IPS-NIHi7 (cell line): ENCODE data around the gene IPO9.

Experiments used
- DNase-seq: peaks from one replicate; pipeline ENCODE4 v3.0.0; 2012; ENCODE audit warnings: mixed read lengths; ENCODE audit errors: extremely low spot score

IPO9 gene

DNA sequence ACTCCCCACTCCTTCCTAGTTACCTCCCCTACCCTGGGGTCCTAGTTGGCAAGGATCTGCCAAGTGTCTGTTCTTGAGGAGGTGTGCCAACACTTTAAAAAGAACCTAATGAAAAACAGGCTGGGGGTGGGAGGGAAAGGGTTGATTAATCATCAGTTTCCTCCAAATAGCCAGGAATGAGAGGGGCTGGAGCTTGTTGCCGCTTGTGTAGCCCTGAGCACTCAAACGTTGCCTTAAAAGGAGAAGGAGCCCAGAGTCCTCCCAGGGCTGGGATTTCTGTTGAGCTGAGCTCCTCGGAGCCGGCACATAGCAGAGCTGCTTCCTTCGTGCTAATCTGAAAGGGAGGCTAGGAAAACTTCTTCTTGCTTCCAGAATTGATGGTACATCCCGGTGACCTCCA lies 75.6 kb downstream of the IPO9 start:
- peak; percentile 70 for DNase-seq

DNA sequence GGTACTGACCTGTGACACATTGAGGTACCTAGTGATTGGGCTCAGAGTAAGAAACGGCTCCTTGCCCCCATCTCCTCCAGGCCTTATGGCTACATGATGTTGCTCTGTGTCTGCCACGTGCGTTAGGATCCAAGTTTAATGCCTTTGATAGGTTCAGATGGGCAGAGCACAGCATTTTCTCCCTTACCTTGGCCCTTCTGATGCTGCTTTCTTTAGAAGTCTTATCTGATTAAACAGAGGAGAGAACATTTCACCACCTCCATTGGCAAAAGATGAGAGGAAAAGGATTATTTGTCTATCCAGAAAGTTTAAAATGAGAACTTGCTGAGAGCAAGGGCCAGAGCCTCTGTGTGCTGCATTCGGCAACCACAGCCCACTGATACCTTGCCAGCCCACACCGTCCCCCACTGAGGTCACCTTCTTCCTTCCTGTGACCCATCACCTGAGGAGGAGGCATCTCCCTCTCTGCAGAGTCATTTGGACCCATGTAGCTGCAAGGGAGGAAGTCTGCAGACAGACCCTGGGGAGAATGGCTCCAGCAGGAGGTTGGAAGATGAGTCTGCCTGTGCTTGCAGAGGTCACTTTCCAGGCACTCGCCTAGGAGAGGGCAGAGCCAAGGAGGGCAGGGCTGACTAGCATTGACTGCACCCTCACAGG lies 76.4 kb downstream of the IPO9 start:
- no peak for DNase-seq

DNA sequence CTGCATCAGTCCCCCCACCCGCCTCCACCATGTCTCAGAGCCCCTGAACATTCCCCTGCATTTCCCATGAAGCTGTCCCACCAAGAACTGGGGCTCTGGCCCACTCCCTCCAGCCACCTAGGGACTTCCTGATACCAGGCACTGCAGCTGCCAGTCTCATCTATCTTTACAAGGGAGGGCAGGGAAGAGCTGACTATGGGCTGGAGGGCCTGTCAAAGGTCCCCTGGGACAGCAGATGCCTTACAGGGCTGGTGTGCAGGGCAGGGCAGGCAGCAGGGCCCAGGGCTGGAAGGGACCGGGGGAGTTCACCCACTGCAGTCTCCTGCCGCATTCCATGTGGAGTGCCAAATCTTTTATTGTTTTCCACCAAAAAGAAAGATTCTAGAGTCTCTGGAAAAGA lies 77.4 kb downstream of the IPO9 start:
- no peak for DNase-seq

DNA sequence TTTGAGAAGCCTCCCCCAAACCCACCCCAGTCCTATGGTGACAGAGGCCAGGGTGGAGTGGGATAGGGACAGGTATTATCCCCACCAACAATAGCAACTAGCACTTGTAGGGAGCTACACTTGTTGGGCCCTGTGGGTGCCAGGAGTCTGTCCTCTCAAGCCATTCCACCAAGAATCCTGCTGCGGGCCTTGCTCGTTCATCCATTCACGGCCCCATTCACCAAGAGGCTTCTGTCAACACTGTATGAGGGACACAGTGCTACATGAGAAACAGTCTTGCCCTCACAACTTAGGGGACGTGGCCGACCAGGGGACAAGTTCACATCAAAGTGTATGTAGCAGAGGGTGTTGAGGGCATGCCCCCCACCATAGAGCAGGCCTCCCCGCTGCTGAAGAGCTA lies 78.7 kb downstream of the IPO9 start:
- DNase-seq: no peak

DNA sequence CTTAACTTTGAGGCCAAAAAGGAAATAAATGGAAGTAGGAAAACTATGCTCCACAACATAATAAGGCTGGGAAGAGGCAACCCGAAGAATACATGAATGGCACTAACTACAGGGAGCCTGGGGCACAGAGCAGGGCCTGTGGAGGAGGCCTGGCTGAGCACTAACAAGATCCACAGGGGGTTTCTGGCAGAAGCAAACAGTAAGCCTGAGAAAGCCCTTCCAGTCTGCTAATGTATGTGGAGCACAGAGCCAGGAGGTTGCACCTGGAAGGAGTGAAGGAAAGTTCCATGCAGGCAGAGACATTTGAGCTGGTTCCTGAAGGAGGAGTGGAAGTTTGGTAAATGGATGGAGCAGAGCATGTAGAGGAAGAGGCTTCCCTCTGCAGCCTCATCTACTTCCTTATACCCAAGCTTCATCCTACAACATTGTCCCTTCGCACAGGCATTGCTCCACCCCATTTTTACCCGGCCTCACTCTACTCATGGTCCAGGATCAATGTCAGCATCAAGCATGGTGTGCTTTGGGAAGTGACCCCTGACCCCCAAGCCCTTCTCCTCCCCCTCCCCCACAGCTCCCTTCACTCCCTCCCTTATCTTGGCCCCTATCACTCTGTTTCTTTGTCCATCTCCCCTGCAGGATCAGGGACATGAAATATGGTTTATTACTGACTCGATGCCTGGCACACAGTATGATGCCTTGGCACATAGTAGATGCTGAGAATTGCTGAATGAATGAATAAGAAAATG lies 83.0 kb downstream of the IPO9 start:
- DNase-seq: peak; percentile 44

DNA sequence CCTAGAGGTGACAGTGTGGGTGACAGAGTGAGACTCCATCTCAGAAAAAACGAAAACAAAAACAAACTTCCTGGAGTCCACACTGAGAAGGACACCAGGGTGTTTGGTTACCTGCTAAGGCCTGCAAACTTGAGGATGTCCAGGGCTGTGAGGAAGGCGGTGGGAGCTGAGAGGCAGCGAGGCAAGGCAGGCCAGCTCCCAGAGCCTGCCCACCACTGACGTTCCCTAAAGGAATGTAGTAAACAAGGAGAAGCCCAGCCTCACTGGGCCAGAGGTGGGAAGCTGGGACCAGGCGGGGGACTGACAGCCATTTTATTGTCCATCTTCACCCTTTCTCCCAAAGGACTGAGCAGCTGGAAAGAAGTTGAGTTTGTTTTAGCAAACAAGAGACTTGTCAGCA lies 83.9 kb downstream of the IPO9 start:
- DNase-seq: no peak

DNA sequence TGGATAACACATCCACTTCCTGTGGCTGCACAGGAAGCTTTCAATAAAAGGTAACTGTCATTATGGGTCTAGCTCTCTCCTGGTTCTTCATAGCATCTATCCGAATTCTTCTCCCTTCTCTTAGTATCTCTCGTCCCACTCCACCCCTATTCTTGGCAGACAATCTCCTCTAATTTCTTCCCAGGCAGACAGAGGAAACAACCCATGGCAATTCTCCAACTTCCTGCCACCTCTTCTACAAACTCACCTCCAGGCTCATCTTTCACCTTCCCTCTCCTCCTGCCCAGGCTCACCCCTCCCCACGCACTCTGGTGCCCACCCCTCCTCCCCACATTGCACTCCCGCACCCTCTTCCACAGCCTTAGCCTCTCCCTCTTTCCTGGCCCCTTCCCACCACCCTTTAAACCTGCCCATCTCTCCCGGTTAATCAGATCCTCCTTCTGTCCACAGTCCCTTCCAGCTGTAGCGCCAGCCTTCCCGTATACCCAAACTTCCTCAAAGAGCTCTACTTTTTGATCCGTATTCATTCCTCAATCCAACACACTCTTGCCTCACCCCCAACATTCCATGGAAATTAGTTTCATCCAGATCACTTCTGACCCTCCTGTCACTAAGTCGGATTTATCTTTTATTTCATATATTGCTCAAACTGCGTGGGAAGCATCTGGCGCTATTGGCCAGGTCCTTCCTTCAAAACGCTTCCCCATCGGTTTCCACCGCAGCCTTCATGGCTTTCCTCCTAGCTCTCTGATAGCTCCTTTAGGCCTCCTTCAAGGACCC lies 85.7 kb downstream of the IPO9 start:
- no peak for DNase-seq

DNA sequence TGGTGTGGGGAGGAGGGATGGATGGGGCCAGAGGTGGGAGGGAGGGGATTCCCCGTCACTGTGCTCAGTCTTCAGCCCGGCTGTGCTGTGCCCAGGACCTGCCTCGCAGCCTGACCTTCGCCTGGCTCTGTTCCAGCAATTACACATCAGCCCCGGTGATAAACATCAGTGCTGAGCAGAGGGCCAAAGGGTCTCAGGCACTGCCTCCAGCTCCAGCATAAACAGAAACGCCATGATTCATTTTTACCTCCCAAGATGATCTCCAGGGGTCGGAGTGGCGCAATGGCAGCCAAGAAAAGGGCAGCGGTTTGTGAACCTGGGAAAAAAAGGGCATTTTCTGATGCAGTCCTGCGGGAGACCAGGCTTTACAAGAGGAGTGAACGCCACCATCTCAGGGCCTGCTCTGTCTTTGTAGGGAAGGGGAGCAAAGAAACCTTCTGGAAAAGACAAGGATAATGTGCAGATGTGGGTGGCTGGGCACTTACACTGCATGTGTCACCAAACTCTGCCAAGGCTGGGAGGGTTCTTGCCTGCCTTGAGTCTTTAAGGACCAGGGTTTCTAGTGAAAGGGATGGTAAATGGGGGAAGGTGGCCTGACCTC lies 87.8 kb downstream of the IPO9 start:
- DNase-seq: no peak

DNA sequence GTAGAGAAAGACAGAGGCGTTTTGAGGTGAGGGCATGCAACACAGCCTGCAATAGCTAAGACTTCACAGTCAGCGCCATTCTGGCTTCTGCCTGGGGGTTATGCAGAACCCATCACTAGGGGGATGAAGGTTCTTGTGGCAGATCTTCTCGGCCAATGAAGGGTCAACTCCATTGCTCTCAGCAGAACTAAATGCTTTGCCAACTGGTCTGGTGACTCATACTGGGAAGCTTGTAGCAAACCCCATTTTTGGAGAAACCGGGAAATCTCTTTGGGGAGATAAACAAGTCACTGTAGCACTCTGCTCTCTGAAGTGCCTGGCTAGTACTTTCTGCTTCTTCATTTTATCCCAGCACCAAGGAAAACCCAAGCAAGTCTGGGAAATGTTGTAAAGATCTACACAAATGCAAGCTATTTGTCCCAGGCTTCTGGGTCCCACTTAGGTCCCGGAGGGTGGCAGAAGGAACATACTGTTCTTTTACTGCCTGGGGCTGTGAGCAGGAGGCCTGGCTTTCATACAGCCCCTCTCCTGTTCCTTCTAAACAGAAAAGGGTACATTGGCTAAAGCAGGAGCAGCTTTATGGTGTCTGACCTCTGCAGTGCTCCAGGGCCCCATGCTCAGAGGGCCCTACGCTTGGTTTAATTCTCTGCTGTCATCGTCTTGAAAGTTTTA lies 88.5 kb downstream of the IPO9 start:
- DNase-seq: no peak

DNA sequence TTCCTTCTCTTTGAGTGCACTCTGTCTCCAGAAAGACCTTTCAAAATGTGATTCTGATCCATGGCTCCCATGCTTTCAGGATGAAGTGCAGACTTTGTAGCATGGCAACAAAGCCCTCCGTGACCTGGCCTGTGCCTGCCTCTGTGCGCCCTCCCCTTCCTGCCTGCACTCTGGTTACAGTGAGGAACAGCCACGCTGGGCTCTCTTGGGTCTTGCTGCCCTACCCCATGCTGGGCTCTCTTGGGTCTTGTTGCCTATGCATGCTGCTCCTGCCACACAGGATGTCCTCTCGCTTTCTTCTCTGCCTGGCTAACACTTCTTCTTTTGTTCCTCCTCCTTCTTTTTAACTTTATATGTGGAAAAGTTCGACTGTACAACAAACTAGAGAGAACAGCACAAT lies 89.4 kb downstream of the IPO9 start:
- DNase-seq: no peak

DNA sequence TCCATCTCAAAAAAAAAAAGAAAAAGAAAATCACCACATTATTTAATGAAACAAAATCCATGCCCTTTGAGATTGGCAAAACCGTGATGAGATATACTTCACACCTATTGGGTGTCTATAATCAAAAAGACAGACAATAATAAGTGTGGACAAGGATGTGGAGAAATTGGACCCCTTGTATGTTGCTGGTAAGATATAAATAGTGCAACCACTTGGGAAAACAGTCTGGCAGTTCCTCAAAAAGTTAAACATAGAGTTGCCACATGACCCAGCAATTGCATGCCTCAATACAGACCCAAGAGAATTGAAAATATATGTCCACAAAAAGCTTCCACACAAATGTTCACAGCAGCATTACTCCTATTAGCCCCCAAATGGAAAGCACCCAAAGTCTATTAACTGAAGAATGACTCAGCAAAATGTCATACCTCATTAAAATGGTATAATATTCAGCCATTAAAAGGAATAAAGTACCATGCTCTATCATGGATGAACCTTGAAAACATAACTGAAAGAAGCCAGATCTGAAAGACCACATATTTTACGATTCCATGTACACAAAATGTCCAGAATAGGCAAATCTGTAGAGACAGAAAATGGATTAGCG lies 93.1 kb downstream of the IPO9 start:
- DNase-seq: no peak

DNA sequence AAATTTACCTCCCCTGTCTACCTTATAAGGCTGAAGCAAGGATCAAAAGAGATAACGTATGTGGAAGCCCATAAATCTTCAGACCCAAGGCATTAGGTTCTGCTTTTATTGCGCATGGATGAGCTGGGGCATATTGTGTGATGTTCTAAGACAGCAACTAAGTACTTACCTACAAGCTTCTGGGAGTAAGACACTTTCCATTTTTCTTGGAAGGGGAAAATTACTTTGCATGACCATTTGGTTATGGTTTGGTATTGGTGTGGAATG lies 96.3 kb downstream of the IPO9 start:
- DNase-seq: no peak

DNA sequence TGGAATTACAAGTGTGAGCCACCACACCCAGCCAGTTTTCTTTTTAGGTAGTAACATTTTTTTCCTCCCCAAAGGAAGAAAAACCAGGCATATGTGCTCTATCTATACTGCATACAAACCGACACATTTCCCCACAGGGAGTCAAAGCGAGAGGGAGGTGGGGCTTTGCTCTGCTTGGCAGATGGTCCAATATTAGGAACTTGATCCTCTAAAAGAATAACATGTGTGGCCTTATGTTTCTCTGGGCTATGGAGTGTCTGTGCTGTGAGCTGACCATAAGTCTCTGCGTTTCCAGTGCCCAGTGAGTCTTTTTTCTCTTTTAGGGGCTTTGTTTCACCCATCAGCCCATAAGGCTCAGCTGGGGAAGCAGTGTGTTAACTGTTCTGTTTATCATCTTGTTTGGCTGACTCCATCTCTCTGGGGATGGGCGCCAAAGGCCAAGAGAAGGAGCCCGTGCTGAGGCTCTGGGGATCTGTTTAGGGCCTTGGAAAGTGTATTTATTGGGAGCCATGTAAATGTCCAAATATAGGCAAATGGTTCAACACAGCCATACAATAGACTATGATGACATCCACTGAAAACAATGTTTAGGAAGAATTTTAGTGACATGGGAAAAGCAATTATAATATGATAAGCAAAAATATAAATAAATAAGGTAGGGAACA lies 97.2 kb downstream of the IPO9 start:
- DNase-seq: no peak

DNA sequence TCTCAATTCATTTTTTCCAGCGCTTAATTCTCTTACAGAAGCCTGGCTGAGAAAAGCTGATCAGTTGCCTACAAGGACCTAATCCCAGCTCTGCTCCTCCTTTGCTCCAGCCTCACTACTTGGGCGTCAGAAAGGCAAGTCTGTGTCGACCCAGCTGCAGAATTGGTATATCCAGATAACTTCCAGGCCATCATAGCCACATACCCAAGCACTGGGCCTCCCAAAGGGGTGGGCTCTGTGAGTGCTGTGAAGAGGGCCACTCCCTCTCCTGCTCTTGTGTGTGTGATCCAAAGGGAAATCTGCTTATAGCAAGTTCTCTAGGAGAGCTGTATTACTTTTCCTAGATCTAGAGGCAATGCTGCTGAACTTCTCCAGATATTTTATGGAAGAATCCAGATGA lies 99.3 kb downstream of the IPO9 start:
- no peak for DNase-seq

DNA sequence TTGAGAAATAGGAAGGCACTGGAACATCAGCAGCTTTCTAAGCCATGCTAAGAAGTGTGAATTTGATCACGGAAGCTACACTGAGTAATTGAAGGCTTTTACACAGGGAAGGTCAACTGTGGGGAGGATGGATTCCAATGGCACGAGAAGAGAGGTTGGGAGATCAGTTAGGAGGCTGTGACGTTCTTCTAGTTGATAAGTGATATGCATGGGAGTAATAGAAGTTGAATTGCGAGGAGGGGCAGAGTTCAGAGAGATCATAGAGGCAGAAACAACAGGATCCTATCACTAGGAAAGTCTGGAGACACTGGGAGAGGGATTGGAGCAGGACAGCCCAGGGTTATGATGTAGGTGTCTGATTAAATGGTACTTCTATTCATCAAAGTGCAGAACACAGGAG lies 101.2 kb downstream of the IPO9 start:
- DNase-seq: no peak

DNA sequence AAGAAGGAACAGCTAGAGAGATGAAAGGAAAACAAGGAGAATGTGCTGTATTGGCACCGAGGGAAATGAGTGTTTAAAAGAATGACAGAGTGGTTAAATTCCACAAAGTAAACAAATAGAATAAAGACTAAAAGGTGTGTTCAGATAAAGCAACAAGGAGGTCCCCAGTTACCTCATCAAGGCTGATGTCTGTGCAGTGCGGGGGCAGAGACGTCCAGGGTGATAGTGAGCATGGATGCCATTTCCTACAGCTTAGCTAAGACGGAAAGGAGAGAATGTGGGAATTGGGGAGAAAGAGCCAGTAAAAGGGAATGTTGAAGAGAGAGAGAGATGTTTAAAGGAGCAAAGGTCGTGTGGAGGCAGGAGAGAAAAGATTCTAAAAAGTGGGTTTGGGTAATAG lies 101.8 kb downstream of the IPO9 start:
- no peak for DNase-seq
